ENCODE measurements around the gene HEXA.
A peak's percentile ranks its signal among the peaks of the same experiment; 100 is the strongest.
"Not testable (repeated sequence)": the region's sequence is repeated elsewhere in the genome, so short reads cannot be mapped to it uniquely, and the experiment has no call there.

Gene HEXA

DNA sequence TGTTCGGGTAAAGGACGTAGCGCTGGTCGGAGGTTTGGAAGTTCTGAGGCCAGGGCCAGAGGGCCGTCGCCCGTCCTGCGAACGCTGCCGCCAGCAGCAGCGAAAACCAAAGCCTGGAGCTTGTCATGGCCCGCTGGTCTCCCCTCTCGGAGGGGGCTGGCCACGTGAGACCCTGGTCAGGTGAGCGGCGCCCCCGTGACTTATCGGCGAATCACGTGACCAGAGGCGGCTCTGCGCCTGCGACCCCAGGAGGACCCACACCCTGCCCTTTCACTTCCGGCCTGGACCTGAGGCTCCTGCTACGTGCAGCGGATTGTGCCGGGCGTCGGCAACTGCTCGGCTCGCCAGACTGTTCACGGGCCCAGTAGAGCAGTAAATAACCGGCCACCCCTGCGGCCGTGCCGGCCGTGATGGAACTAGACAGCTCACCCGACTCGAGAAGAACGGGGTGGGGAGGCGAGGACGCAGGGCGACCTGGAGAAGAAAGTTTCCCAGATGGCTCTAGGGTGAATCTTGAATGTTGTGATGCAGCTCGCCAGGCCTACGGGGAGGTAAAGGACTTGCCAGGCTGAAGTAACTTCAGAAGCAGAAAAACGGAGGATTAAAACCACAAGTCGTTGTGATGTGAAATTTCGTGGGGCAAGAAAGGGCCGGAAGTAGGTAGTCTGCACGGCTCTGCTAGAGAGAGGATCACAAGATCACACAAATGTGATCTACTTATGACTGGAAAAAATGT lies at the start of gene HEXA:
Gene HEXA (minus strand): TSS at position 169 of the 736 bp plus-strand sequence. CDS start 42 bp downstream, at position 127.
- no peak for FAIRE-seq
- peak; percentile 75 for DNase-seq (ENCODE audit: insufficient read length, low spot score)
- peak; percentile 87 for TF ChIP-seq POLR2A (IDR thresholded peaks at IDR 0.05; ENCODE audit: low read depth, low read length)

DNA sequence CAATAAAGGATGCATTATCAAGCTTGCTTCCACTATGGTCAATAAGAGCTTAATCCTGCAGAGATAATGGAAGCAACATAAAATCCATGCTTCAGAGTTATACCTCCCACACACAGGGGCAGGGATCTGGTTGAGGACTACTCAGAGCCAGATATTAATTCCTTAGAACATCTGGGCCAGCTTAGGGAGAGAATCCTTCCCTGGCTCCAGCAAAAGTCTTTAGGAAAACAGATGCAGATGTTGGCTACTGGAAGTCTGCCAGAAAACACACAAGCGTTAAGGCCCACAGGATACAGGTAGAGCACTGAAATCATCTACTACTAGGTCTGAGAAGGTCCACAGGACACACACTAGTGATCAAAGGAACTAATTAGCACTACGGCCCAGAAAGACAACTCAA lies 47.4 kb upstream of the HEXA start:
- TF ChIP-seq POLR2A (IDR thresholded peaks at IDR 0.05; ENCODE audit: low read depth, low read length) = no peak

DNA sequence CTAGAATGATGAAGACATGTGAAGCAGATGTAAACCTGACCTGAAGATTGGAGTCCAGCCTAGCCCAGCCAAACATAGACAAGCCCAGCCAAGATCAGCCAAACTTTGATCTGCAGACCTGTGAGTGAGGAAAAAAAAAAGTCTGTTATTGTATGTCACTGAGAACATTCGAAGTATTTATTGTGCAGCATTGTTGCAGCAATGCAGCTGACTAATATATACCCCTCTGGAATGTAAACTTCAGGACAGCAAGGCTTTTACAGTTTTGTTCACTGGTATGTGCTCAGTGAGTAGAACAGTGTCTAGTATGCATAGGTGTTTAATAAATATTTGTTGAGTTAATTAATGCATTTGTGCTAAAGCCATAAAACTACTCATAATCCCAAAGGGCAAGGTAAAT lies 45.7 kb upstream of the HEXA start:
- no peak for DNase-seq (ENCODE audit: insufficient read length, low spot score)
- FAIRE-seq = no peak
- no peak for TF ChIP-seq POLR2A (IDR thresholded peaks at IDR 0.05; ENCODE audit: low read depth, low read length)

More for the DNA sequence above, 47.4 kb upstream of the HEXA start:
- FAIRE-seq (no peak), DNase-seq (ENCODE audit: insufficient read length, low spot score) (no peak)

DNA sequence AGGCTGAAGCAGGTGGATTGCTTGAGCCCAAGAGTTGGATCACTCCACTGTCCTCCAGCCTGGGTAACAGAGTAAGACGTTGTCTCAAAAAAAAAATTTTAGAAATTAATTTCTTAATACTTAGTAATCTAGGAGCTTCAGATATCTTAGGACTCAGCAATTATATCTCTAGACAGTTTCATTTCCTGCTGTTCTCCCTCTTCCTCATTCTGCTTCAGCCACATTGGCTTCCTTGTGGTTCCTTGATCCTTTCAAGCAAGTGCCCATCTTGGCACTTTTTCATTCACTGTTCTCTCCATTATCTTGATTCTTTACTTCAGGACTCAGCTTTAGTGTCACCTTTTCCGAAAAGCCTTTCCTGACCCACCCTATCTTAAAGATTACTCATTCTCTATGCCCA lies 44.8 kb upstream of the HEXA start:
- TF ChIP-seq POLR2A (IDR thresholded peaks at IDR 0.05; ENCODE audit: low read depth, low read length) = no peak
- DNase-seq (ENCODE audit: insufficient read length, low spot score) (no peak), FAIRE-seq (no peak)

DNA sequence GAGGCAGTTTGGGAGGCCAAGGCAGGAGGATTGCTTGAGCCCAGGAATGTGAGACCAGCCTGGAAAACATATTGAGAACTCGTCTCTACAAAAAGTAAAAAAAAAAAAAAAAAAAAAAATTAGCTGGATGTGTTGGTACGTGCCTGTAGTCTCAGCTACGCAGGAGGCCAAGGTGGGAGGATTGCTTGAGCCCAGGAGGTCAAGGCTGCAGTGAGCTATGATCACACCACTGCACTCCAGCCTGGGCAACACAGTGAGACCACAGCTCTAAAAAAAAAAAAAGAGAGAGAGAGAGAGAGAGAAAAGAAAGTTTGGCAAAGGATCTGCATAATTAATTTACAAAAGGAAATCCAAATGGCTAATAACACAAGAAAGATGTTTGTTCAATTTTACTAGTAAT lies 44.0 kb upstream of the HEXA start:
- FAIRE-seq; DNase-seq (ENCODE audit: insufficient read length, low spot score): not testable (repeated sequence)

DNA sequence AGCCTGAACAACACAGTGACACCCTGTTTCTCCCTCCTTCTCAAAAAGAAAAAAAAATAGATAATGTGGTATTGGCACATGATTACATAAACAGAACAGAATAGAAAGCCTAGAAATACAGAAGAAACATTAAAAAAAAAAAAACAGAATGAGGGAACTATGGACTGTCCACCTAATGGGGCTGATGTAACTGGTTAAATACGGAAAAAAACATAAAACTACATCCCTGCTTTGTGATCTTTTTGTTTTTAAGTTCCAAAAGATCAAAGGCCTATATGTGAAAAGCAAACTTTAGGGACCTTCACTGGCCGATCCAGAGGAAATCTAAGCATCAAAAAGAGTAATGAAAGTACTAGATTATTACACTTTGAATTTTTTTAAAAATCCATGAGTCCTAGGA lies 39.5 kb upstream of the HEXA start:
- DNase-seq (ENCODE audit: insufficient read length, low spot score) (no peak), FAIRE-seq (no peak)
- TF ChIP-seq POLR2A (IDR thresholded peaks at IDR 0.05; ENCODE audit: low read depth, low read length) = no peak

DNA sequence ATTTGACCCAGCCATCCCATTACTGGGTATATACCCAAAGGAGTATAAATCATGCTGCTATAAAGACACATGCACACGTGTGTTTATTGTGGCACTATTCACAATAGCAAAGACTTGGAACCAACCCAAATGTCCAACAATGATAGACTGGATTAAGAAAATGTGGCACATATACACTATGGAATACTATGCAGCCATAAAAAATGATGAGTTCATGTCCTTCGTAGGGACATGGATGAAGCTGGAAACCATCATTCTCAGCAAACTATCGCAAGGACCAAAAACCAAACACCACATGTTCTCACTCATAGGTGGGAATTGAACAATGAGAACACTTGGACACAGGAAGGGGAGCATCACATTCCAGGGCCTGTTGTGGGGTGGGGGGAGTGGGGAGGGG lies 37.5 kb upstream of the HEXA start:
- DNase-seq (ENCODE audit: insufficient read length, low spot score); FAIRE-seq: not testable (repeated sequence)

DNA sequence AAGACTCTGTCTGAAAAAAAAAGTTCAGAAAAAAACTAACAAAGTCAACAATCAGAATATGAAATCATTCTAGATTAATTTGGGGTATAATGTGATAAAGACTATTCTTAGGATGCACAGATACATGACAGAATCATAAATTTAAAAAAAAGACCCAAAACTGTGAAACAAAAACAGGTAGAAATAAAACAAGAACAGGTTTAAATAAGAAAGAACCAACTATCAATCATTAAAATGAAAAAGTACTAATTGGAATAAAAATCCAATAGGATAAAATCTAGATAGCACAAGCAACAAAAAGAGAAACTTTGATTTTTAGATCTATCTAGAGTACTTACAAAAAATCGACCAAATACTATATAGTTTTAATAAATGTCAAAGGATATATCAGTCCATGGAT lies 35.7 kb upstream of the HEXA start:
- no peak for DNase-seq (ENCODE audit: insufficient read length, low spot score)
- no peak for FAIRE-seq
- no peak for TF ChIP-seq POLR2A (IDR thresholded peaks at IDR 0.05; ENCODE audit: low read depth, low read length)

DNA sequence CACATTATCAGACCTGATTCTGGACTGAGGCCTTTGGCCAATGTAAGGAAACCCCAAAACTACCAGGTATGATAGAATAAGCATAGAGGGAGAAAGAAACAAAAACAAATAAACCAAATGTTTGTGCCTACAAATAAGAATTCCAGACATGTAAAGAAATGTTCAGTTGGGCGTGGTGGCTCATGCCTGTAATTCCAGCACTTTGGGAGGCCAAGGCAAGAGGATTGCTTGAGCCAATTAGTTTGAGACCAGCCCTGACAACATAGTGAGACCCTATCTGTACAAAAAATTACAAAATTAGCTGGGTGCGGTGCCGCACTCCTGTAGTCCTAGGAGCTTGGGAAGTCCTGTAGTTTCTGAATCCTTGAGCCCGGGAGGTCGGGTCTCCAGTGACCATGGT lies 35.3 kb upstream of the HEXA start:
- DNase-seq (ENCODE audit: insufficient read length, low spot score) = no peak
- TF ChIP-seq POLR2A (IDR thresholded peaks at IDR 0.05; ENCODE audit: low read depth, low read length) = no peak
- FAIRE-seq = no peak

DNA sequence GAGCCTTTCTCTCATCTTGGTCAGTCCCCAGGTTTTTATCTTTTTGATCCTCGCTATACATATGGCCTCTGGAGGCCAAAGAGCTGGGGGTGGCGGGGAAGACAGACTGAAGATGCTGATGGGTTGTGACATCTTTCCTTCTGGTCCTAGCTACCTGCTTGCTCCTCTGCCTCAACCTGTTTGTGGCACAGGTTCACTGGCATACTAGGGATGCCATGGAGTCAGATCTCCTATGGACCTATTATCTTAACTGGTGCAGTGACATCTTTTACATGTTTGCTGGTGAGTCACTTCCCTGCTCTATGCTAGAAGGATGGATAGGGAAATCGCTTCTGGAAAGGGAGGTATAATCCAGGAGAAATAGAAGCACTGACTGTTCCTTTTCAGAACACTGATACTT lies 31.1 kb upstream of the HEXA start:
- DNase-seq (ENCODE audit: insufficient read length, low spot score) (no peak), FAIRE-seq (no peak)
- no peak for TF ChIP-seq POLR2A (IDR thresholded peaks at IDR 0.05; ENCODE audit: low read depth, low read length)

DNA sequence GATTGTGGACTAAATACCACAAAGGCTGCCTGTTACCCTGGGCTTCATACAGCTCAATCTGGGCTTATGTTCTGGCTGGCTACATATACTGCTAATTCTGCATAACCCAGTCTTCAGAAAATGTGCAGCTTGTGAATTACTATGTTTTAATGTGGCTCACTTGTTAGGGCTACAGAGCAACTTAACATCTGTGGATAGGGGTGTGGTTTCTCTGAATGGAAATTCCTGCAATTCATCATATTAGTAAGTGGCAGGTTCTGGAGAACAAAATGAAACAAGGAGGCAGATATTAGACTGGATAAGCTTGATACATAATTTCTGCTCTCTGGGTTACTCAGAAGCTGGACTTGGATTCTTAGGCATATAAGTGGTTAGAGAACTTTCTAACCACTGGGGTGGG lies 29.0 kb upstream of the HEXA start:
- no peak for FAIRE-seq

DNA sequence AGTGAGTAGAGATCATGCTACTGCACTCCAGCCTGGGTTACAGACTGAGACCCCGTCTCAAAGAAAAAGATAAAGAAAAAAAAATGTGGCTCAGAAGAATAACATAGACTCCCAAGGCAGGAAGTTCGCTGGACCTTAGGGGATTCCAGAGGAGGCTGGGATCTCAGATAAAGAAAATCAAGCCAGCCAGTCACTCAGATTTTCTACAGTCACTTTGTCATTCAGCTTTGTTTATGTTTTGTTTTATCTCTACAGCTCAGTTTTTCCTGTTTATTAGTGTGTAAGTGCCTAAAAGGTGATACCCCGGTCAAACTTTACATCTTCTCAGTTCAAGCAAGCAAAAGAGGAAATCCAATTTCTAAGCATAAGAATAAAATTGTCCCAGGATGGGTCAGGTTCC lies 28.5 kb upstream of the HEXA start:
- no peak for TF ChIP-seq POLR2A (IDR thresholded peaks at IDR 0.05; ENCODE audit: low read depth, low read length)
- FAIRE-seq (no peak), DNase-seq (ENCODE audit: insufficient read length, low spot score) (no peak)

More for the DNA sequence above, 29.0 kb upstream of the HEXA start:
- no peak for DNase-seq (ENCODE audit: insufficient read length, low spot score)
- TF ChIP-seq POLR2A (IDR thresholded peaks at IDR 0.05; ENCODE audit: low read depth, low read length) = no peak

DNA sequence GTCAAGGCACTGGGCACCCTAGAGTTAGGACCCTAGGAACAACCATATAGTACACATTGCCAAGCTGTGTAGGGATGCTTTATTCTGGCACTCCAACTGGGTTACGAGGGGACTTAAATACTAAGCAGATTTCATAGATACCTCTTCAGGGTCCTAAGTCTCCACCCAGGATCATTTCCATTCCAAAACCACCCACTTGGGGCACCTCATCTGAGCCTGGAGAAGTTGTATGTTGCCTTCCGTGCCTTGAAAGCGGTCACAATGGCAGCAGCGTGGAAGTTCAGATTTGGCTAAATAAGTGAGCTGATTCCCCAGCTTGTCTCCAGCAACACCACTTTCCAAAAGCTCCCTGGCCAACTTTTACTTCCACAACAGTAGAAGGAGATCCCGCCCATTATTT lies 26.9 kb upstream of the HEXA start:
- no peak for TF ChIP-seq POLR2A (IDR thresholded peaks at IDR 0.05; ENCODE audit: low read depth, low read length)
- DNase-seq (ENCODE audit: insufficient read length, low spot score) (no peak), FAIRE-seq (no peak)

DNA sequence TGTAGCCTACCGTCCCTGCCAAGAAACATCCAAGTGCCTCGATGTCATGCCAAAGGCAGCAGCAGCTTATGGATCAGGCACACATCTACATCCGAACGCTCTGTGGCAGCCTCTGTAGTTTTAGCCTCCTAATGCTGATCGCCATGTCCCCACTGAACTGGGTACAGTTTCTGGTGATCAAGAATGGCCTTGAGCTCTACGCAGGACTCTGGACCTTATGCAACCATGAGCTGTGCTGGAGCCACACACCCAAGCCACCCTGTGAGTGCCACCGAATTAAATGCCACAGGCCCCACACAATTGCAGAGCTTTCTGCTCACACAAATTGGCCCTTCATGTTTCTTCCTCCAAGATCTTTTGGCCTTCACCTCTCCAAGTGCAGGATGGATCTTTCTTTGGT lies 22.8 kb upstream of the HEXA start:
- TF ChIP-seq POLR2A (IDR thresholded peaks at IDR 0.05; ENCODE audit: low read depth, low read length) = no peak
- no peak for DNase-seq (ENCODE audit: insufficient read length, low spot score)
- FAIRE-seq = no peak

DNA sequence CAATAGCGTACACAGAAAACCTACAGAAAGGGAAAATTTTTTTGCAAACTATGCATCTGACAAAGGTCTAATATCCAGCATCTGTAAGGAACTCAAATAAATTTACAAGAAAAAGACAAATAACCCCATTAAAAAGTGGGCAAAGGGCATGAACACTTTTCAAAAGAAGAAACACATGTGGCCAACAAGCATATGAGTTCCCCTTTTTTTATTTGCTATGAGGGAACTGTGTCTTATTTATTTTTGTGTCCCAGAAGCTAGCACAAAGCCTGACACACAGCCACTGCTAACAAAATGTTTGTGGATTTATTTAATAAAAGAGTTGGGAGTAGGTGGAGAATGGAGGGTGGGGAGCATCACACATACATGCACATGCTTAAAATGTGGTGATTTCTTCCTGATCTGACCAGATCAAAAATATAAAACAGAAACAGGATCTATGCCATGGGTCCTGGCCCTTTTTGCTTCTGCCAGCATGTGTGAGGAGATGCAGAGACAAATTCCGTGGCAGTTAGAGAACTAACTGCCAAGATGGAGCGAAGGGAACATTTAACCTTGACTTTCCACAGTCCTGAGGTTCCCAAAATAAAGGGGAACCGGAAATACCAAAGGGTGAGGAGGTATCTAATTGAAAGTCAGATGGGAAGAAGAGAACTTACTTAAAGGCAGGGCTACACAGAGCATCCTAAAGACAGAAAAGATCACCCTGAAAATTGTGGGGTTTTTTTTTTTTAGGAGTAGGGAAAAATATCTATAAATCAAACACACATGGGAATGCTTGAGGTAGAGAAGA lies 22.2 kb upstream of the HEXA start, which contains the start of gene TMEM202:
Gene TMEM202 (plus strand): TSS at position 510 of the 793 bp plus-strand sequence. CDS start 22 bp downstream, at position 532.
- TF ChIP-seq POLR2A (IDR thresholded peaks at IDR 0.05; ENCODE audit: low read depth, low read length) = no peak
- DNase-seq (ENCODE audit: insufficient read length, low spot score) (no peak), FAIRE-seq (no peak)

DNA sequence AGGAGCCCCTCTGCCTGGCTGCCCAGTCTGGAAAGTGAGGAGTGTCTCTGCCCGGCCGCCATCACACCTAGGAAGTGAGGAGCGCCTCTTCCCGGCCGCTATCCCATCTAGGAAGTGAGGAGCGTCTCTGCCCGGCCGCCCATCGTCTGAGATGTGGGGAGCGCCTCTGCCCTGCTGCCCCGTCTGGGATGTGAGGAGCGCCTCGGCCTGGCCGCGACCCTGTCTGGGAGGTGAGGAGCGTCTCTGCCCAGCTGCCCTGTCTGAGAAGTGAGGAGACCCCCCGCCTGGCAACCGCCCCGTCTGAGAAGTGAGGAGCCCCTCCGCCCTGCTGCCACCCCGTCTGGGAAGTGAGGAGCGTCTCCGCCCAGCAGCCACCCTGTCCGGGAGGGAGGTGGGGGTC lies 20.5 kb upstream of the HEXA start:
- FAIRE-seq; DNase-seq (ENCODE audit: insufficient read length, low spot score): not testable (repeated sequence)

Data from H54 (cell line).